ENCODE measurements around the gene TSPOAP1.
A peak's percentile ranks its signal among the peaks of the same experiment; 100 is the strongest.

TSPOAP1 gene

GRCh38 chr17:58339755-58340404, 11.3 kb upstream of the TSPOAP1 start:
- DNase-seq = peak; percentile 36

GRCh38 chr17:58338841-58339754, 10.5 kb upstream of the TSPOAP1 start:
- peak; percentile 89 for DNase-seq

- DNase-seq = no peak
These were observed 9.9 kb upstream of the TSPOAP1 start for GRCh38 chr17:58338454-58338840.

- peak; percentile 97 for DNase-seq
These were observed 9.2 kb upstream of the TSPOAP1 start for GRCh38 chr17:58337600-58338453.

- DNase-seq = peak; percentile 91
These were observed 8.6 kb upstream of the TSPOAP1 start for GRCh38 chr17:58337210-58337599.

- peak; percentile 47 for DNase-seq
These were observed 8.0 kb upstream of the TSPOAP1 start for GRCh38 chr17:58336456-58337209.

- DNase-seq = peak; percentile 97
These were observed 7.3 kb upstream of the TSPOAP1 start for GRCh38 chr17:58335779-58336455.

- DNase-seq = peak; percentile 71
These were observed 6.6 kb upstream of the TSPOAP1 start for GRCh38 chr17:58335061-58335731.

GRCh38 chr17:58334661-58335060, 6.1 kb upstream of the TSPOAP1 start:
- DNase-seq = no peak

- no peak for DNase-seq
These were observed 5.7 kb upstream of the TSPOAP1 start for GRCh38 chr17:58334256-58334655.

GRCh38 chr17:58333736-58334207, 5.2 kb upstream of the TSPOAP1 start:
- DNase-seq = peak; percentile 89

- DNase-seq = peak; percentile 84
These were observed 4.5 kb upstream of the TSPOAP1 start for GRCh38 chr17:58332778-58333735.

GRCh38 chr17:58331815-58332777, 3.5 kb upstream of the TSPOAP1 start:
- peak; percentile 98 for DNase-seq

GRCh38 chr17:58330997-58331814, 2.6 kb upstream of the TSPOAP1 start:
- peak; percentile 90 for DNase-seq

GRCh38 chr17:58330538-58330996, 2.0 kb upstream of the TSPOAP1 start:
- DNase-seq = peak; percentile 61

GRCh38 chr17:58329810-58330537, 1.4 kb upstream of the TSPOAP1 start:
- peak; percentile 82 for DNase-seq
